Measurements from ENCODE around the gene CSNK2A2.

CSNK2A2 gene

DNA sequence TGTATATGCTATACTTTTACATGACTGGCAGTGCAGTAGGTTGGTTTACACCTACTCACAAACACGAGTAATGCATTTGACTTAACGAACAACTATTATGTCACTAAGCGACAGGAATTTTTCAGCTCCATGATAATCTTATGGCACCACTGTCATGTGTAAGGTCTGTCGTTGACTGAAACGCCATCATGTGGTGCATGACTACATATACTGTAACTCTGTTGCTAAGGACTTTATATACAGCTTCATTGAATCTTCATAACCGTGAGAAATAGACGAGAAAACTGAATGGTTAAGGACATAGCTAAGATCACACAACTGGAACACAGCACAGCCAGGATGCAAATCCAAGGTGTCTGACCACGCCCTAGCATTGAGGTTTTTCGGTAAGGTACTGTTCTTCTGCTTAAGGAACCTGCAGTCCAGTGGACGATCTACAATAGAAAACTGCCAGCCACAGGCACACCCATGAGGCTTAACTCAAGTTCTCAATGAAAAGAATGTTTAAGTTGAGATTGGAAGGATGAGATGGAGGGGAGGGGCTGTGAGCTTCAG lies 72.0 kb downstream of the CSNK2A2 start:
- TF ChIP-seq, protein P1, sequence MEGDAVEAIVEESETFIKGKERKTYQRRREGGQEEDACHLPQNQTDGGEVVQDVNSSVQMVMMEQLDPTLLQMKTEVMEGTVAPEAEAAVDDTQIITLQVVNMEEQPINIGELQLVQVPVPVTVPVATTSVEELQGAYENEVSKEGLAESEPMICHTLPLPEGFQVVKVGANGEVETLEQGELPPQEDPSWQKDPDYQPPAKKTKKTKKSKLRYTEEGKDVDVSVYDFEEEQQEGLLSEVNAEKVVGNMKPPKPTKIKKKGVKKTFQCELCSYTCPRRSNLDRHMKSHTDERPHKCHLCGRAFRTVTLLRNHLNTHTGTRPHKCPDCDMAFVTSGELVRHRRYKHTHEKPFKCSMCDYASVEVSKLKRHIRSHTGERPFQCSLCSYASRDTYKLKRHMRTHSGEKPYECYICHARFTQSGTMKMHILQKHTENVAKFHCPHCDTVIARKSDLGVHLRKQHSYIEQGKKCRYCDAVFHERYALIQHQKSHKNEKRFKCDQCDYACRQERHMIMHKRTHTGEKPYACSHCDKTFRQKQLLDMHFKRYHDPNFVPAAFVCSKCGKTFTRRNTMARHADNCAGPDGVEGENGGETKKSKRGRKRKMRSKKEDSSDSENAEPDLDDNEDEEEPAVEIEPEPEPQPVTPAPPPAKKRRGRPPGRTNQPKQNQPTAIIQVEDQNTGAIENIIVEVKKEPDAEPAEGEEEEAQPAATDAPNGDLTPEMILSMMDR (IDR thresholded peaks at IDR 0.05; ENCODE audit: control extremely low read depth, extremely low read depth, low read depth, missing control alignments): no peak
- no peak for DNase-seq (ENCODE audit: extremely low spot score)
- ChIA-PET CTCF (interaction anchor here (0.9 to 2.5 kb wide), 8 partner anchors 9 to 549 kb away, joined by 3 to 9 read pairs (median 4); no protein-coding TSS in a partner anchor), POLR2A (no interaction called here)

DNA sequence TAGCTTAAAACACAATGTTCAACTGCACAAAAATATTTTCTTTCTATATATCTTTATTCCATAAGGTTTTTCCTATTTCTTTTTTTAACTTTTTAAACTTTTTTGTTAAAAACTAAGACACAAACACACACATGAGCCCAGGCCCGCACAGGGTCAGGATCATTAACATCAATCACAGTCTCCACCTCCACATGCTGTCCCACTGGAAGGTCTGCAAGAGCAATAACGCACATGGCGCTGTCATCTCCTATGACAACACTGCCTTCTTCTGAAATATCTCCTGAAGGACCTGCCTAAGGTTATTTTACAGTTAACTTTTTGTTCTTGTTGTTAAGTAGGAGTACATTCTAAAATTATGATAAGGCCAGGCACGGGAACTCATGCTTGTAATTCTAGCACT lies 72.9 kb downstream of the CSNK2A2 start:
- TF ChIP-seq, protein P1 (IDR thresholded peaks at IDR 0.05; ENCODE audit: control extremely low read depth, extremely low read depth, low read depth, missing control alignments): no peak
- POLR2A ChIA-PET: no interaction called here
- no peak for DNase-seq (ENCODE audit: extremely low spot score)
- CTCF ChIA-PET: interaction anchor here (1.6 to 1.7 kb wide), 2 partner anchors 77 to 548 kb away, joined by 3 read pairs; no protein-coding TSS in a partner anchor

DNA sequence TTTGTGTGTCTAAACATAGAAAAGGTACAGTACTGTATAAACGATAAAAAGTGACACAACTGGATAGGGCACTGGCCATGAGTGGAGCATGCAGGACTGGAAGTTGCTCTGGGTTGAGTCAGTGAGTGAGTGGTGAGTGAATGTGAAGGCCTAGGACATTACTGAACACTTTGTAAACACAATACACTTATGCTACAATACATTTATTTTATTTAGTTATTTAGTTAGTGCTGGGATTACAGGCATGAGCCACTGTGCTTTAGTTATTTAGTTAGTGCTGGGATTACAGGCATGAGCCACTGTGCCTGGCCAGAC lies 73.3 kb downstream of the CSNK2A2 start:
- TF ChIP-seq, protein P1 (IDR thresholded peaks at IDR 0.05; ENCODE audit: control extremely low read depth, extremely low read depth, low read depth, missing control alignments): no peak
- POLR2A ChIA-PET: no interaction called here
- DNase-seq (ENCODE audit: extremely low spot score): no peak
- CTCF ChIA-PET: no interaction called here

DNA sequence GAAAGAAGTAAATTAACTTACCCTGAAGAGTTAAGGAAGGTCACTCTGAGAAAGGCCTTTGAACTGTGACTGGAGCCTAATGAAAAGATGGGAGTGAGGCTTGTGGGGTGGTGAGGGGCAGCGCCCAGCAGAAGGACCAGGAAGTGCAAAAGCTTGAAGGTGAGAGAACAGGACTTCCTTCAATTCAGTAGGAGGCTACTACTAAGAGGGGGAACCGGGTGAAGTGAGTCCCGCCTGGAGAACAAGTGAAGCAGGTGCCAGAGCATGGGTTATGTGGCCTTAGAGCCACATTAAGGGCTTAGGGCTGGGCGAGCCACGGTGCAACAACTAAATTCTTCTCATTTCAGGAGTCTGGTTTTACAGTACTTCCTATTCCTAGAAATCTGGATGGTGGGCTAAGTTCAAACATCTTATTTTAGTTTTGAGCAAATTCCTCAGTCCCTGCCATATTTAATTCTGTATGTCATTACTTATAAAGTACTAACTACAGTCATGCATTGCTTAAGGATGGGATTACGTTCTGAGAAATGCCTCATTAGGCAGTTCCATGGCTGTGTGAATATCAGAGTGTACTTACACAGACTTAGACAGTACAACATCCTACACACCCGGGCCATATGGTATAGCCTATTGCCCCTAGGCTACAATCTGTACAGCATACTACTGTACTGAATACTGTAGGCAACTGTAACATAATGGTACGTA lies 73.9 kb downstream of the CSNK2A2 start:
- POLR2A ChIA-PET: no interaction called here
- DNase-seq (ENCODE audit: extremely low spot score): no peak
- CTCF ChIA-PET: no interaction called here
- TF ChIP-seq, protein P1 (IDR thresholded peaks at IDR 0.05; ENCODE audit: control extremely low read depth, extremely low read depth, low read depth, missing control alignments): no peak

DNA sequence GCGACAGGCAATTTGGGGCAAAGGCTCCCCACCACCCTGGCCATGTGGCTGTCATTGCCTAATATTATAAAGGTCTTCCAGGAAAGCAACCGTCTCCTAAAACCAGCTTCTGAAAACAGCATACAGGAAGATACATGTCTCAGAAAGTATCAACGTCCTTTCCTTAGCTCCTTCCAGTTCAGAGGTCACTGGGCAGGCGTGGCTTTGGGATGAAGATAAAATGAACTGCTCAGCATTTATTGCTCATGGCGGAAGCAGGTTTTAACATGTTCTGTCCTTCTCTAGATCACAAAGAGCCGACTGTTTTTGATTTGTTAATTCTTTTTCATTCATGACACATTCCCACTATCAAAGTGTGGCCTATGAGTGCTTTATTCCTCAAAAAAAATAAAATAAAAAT lies 76.8 kb downstream of the CSNK2A2 start:
- ChIA-PET CTCF (interaction anchor here (0.8 to 2.7 kb wide), 14 partner anchors 7 to 366 kb away, joined by 3 to 12 read pairs (median 4); partner anchors contain the start of genes USB1 and ZNF319), POLR2A (no interaction called here)
- DNase-seq (ENCODE audit: extremely low spot score): no peak
- TF ChIP-seq, protein P1 (IDR thresholded peaks at IDR 0.05; ENCODE audit: control extremely low read depth, extremely low read depth, low read depth, missing control alignments): no peak

DNA sequence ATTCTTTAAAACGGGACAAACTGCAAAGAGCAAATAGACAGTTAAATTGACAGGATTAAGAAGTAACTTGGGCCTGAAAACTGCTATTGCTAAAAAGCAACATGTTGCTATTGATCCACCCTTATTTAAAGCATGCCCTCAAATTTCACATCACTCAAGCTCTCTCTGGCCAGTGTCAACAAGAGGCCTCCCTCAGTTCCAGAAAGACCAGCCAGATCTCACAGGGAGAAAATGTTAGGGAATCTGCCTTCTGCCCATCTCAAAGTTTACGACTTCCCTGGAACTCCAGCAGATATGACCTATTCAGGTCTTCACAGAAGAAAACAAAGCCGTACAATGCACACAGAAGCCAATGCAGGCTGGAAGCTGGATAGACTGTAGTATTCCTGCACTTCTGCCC lies 77.7 kb downstream of the CSNK2A2 start:
- DNase-seq (ENCODE audit: extremely low spot score): no peak
- CTCF ChIA-PET: interaction anchor here (1.9 to 2.7 kb wide), 2 partner anchors 11 to 20 kb away, joined by 6 to 12 read pairs; no protein-coding TSS in a partner anchor
- POLR2A ChIA-PET: no interaction called here
- TF ChIP-seq, protein P1 (IDR thresholded peaks at IDR 0.05; ENCODE audit: control extremely low read depth, extremely low read depth, low read depth, missing control alignments): no peak
